M059J (cell line): ENCODE results near the gene ITGA2B. TPM values are rescaled to one million over a fixed set of nuclear protein-coding genes. Genes with fewer than 3 reads are reported as not detected.
"Not testable (repeated sequence)": the region's sequence is repeated elsewhere in the genome, so short reads cannot be mapped to it uniquely, and the experiment has no call there.

Source experiments
- DNase-seq: peaks from one replicate; pipeline ENCODE4 v3.0.0-alpha.2; 2012; ENCODE audit warnings: low read depth
- total RNA-seq: library from RNA; depleted of rRNA; stranded (reverse); fragments of >200 nt; shearing (Covaris generic); gene quantifications from 2 replicates; pipeline ENCODE4 v1.2.3, GENCODE V29; 2014

ITGA2B gene
- total RNA-seq, 1 experiment from 2014 or later, result 0.25 TPM

- DNase-seq, result no peak
These were observed 911 bp upstream of the ITGA2B start for GRCh38 chr17:44390250-44390870.

DNA sequence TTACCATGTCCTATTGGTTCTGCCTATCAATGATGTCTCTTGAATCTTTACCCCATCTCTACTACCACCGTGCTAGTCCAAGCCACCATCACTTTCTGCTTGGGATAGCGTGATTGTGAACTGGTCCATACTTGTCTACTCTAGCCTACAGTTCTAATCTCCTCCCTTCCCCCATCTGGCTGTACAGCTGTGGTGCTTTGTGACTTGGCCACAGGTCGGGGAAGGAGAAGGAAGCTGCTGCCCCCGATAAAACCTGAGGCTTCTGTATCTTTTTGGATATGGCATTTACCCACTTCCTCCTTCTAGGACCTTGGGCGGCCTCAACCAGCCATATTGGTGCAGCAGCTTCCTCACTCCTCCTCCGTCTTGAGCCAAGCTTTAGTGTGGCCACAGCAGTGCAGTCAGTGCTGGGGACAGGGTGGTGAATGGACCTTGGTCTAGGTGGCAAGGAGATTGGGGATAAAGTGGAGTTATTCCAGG, 314 bp upstream of the ITGA2B start:
- no peak for DNase-seq

GRCh38 chr17:44387804-44388203, 1.6 kb downstream of the ITGA2B start:
- DNase-seq, result no peak

GRCh38 chr17:44386182-44386525, 3.3 kb downstream of the ITGA2B start:
- DNase-seq, result no peak

DNA sequence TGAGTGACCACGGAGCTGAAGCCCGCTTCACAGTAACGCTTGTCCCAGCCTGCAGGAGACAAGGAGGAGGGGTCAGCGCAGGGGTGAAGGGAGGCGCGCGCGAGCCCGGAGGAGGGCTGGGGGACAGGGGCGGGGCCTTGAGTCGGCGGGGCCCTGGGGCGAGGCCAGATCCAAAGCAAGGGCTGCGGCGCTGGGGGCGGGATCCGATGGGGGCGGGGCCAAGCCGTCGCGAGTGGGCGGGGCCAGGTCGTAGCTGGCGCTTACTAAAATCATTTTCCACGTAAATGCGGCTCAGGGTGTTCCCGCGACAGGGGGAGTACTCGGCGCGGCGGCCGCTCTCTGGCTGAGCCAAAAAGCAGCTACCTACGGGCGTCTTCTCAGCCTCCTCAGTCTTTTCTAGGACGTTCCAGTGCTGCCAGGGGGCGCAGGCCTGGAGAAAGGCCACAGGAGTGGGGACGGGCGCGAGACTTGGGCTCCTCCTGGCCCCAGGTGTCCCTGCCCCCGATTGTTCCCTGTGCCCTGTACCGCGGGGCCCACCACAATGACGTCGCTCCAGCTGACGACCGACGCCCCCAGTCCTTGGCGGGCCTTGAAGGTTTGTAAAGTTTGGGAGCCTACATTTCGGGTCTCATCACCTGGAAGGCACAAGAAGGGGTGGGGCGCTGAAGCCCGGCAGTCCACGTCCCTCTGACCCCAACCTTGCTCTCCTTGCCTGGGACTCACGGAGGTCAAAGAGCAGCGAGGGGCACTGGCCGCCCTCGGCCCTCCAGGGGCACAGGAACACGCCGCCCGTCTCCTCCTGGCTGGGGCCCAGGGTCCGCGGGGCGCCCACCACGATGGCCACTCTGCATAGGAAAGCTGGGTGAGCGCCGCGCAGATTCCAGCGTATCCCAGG, 3.9 kb downstream of the ITGA2B start:
- peak; percentile 70 for DNase-seq

DNA sequence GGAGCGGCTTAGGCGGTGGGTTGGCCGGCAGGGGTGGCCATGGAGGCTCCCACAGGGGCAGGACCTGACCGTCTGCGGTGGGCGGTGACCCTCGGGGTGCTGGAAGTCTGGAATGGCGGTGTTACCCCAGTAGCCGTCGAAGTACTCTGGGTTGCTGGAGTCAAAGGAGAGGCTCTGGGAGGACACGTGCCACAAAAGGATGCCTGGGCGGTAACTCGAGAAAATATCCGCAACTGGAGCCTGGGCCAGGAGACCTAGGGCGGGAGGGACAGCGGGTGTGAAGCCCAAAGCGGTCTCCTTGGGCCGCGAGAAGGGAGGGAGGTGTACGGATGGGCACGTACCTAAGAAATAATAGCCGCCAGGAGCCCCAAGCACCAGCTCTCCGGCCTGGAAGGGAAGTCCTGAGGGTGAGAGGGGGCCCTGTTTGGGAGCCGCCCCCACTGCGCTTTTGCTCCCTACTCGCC, 4.6 kb downstream of the ITGA2B start:
- DNase-seq, result no peak

DNA sequence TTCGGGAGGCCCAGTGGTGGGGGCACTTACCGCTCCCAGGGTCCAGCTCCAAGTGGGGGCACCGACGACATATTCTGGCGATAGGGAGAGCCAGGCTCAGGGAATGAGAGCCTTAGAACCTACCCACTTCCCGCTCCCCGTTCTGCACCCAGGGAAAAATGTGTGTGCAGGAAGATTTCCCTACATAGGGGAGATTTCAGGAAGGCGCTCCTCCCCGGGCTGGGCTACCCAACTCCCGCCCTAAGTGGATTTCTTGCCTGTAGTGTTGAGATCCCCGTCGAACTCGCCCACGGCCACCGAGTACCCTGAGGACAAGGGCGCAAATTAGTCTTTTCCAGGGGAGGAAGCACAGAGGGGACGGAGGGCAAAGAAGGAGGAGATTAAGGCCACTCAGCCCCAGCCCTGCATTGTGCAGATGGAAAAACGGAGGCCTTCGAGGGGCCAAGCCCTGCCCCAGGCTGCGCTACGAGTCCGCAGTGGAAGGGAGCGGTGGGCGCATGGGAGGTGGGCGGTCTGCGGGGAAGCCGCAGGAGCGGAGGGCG, 5.1 kb downstream of the ITGA2B start:
- DNase-seq, result no peak

DNA sequence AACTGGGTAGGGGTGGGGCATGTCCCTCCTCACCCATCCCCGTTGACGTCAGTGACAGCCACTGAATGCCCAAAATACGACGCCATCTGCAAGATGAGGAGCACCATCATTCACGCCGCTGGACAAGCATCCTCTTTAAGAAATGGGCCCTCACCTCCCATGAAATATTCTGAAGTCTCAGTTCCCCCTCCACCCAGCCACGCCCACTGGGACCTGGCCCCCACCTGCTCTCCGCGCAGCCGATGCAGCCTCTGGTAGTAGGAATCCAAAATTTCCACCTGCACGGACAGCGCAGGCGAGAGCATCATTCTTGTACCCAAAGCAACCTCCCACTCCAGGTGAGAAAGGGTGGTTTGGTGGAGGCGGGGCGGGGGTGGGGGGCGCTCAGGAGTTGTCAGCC, 5.6 kb downstream of the ITGA2B start:
- DNase-seq, result no peak

DNA sequence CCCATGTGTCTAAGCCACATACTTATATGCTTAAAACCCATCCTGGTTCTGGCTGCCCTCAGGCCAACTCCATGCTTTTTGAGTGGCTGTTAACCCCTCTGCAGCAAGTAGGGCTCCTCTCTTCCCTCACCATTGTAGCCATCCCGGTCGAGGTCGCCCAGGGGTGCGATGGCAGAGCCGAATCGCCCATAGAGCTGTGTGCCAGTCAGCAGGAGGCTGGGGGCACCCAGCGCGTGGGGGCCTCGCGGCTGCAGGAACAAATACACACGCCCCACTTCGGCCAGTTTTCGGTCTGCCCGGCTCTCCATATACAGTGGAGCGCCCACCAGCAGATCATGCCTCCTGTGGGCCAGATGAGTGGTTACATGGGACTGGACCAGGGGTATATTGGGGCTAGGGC, 6.1 kb downstream of the ITGA2B start:
- DNase-seq, result no peak

- no peak for DNase-seq
These were observed 6.5 kb downstream of the ITGA2B start for GRCh38 chr17:44382917-44383316.

DNA sequence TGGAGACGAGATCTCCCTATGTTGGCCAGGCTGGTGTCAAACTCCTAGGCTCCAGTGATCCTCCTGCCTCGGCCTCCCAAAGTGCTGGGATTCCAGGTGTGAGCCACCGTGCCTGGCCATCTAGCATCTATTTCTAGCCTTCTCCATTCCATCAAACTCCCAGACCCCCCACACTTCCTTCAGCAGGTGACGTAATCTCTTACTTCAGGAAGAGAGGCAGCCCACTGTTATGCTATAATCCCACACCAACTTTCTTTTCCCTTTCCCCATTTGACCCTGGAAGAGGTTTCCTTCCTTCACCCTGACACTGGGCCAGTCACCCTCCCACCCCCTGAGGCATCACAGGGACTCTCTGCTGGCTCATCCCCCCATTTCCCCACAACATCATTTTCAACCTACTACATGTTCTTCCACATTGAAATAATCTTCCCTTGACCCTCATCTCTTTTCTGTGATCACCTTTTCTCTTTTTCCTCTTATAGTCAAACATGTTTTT, 7.6 kb downstream of the ITGA2B start:
- no peak for DNase-seq

GRCh38 chr17:44380767-44381166, 8.7 kb downstream of the ITGA2B start:
- DNase-seq, result no peak

DNA sequence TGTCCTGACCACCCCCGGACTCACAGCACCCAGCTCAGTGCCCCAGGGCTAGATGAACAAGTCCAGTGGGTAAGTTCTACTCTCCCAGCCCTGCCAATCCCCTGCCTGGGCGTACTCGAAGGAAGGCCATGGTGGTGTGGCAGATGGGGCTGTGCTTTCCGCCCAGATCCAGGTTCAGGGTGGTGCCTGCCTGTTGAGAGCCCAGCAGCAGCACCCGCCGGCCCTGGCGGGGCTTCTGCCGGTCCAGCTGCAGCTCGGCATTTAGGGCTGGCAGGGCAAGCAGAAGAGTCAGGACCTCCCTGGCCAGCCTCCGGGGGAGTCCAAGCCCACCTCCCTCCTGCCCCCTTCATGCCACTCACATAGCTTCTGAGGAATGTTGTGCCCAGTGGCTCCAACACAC, 9.6 kb downstream of the ITGA2B start:
- no peak for DNase-seq

- DNase-seq, result no peak
These were observed 11.2 kb downstream of the ITGA2B start for GRCh38 chr17:44378171-44378705.

GRCh38 chr17:44376779-44377178, 12.7 kb downstream of the ITGA2B start:
- no peak for DNase-seq

GRCh38 chr17:44376124-44376523, 13.3 kb downstream of the ITGA2B start:
- DNase-seq, result no peak

DNA sequence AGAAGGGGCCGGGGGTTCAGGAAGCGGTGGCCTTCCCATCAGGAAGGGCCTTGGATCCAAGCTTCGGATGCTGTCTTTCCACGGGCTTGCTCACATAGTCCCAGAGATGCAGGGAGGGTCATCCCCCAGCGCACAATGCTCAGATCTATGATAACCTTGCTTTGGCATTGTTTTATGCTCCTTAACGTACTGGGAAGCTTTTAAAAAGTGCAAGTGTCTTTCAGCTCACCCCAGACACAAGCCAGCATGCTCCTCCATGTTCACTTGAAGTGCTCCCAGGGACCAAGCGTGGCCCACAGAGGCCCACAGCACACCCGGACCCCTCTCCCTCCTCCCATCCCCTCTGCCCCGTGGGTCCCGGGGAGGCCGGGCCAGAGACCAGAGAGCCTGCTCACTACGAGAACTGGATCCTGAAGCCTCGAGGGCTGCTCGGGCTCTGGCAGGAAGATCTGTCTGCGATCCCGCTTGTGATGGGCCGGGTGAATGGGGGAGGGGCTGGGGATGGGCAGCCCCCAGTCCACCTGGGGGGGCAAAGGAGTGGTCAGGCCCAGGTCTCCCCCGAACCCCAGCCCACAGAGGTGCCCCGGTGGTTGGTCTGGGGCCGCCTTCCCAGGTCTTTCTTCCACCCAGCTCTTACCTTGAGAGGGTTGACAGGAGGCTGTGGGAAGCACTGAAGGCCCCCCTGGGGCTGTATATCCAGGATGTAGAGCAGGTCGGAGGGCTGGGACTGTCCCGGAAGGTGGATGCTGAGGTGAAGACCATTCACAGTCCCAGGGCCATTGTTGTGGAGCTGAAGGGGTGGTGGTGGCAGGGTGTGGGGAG, 14.0 kb downstream of the ITGA2B start:
- no peak for DNase-seq

- DNase-seq, result no peak
These were observed 14.9 kb downstream of the ITGA2B start for GRCh38 chr17:44374306-44375195.

- DNase-seq, result no peak
These were observed 17.4 kb downstream of the ITGA2B start for GRCh38 chr17:44372036-44372435.

DNA sequence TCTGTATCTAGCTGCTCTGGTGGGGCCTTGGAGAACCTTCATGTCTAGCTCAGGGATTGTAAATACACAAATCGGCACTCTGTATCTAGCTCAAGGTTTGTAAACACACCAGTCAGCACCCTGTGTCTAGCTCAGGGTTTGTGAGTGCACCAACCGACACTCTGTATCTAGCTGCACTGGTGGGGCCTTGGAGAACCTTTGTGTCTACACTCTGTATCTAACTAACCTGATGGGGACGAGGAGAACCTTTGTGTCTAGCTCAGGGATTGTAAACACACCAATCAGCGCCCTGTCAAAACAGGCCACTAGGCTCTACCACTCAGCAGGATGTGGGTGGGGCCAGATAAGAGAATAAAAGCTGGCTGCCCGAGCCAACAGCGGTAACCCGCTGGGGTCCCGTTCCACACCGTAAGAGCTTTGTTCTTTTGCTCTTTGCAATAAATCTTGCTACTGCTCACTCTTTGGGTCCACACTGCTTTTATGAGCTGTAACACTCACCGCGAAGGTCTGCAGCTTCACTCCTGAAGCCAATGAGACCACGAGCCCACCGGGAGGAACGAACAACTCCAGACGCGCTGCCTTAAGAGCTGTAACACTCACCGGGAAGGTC, 19.9 kb downstream of the ITGA2B start:
- DNase-seq, result not testable (repeated sequence)
